GM18520 (cell line): ENCODE results near the gene MAX.

Source experiments
- ATAC-seq: cut with Tn5 transposase; IDR thresholded peaks from one replicate; pipeline ENCODE4 v1.9.1; 2021; ENCODE audit not compliant: unreplicated experiment

Gene MAX

GRCh38 chr14:65102441-65103149 lies at the start of gene MAX:
TSS of gene MAX (minus strand) at chr14:65102517. CDS start at chr14:65102339, 178 bp downstream.
- ATAC-seq = peak; percentile 82

GRCh38 chr14:65151609-65151956 lies 49.3 kb upstream of the MAX start:
- ATAC-seq = no peak

- ATAC-seq = no peak
Observed at GRCh38 chr14:65150898-65151608, 48.7 kb upstream of the MAX start.

- ATAC-seq = no peak
Observed at GRCh38 chr14:65149116-65149515, 46.8 kb upstream of the MAX start.

GRCh38 chr14:65144170-65144569 lies 41.9 kb upstream of the MAX start:
- ATAC-seq = no peak

GRCh38 chr14:65142914-65143625 lies 40.8 kb upstream of the MAX start:
- ATAC-seq = no peak

- no peak for ATAC-seq
Observed at GRCh38 chr14:65142429-65142828, 40.1 kb upstream of the MAX start.

- no peak for ATAC-seq
Observed at GRCh38 chr14:65141523-65141922, 39.2 kb upstream of the MAX start.

- no peak for ATAC-seq
Observed at GRCh38 chr14:65137648-65138307, 35.5 kb upstream of the MAX start.

GRCh38 chr14:65134651-65135579 lies 32.6 kb upstream of the MAX start:
- no peak for ATAC-seq

GRCh38 chr14:65132855-65133254 lies 30.5 kb upstream of the MAX start:
- ATAC-seq = no peak

- ATAC-seq = no peak
Observed at GRCh38 chr14:65131301-65131701, 29.0 kb upstream of the MAX start.

GRCh38 chr14:65128096-65128495 lies 25.8 kb upstream of the MAX start:
- ATAC-seq = no peak

- no peak for ATAC-seq
Observed at GRCh38 chr14:65117769-65118745, 15.7 kb upstream of the MAX start.

- ATAC-seq = no peak
Observed at GRCh38 chr14:65115615-65116014, 13.3 kb upstream of the MAX start.

- ATAC-seq = no peak
Observed at GRCh38 chr14:65110525-65110924, 8.2 kb upstream of the MAX start.

GRCh38 chr14:65109357-65109756 lies 7.0 kb upstream of the MAX start:
- ATAC-seq = no peak

GRCh38 chr14:65107200-65107599 lies 4.9 kb upstream of the MAX start:
- ATAC-seq = no peak

- no peak for ATAC-seq
Observed at GRCh38 chr14:65106736-65107135, 4.4 kb upstream of the MAX start.
